NT2/D1 (cell line): ENCODE measurements around the gene TTLL1.
A peak's percentile ranks its signal among the peaks of the same experiment; 100 is the strongest.

Experiments used
- DNase-seq: peaks from one replicate; pipeline ENCODE4 v3.0.0-alpha.2; 2011; ENCODE audit warnings: low read depth, low spot score
- H3K27me3 ChIP-seq: 2 replicates; pipeline ENCODE4 v1.6.0; 2011; ENCODE audit warnings: mild to moderate bottlenecking; ENCODE audit not compliant: insufficient read length, insufficient read depth
- H3K36me3 ChIP-seq: 2 replicates; pipeline ENCODE4 v1.6.1; 2011; ENCODE audit warnings: mild to moderate bottlenecking, low read length, mixed read lengths; ENCODE audit not compliant: insufficient read depth, insufficient read length
- H3K4me1 ChIP-seq: 2 replicates; pipeline ENCODE4 v1.5.1; 2011; ENCODE audit not compliant: insufficient read depth, insufficient read length
- H3K4me3 ChIP-seq: 2 replicates; pipeline ENCODE4 v1.5.1; 2011; ENCODE audit warnings: low read depth; ENCODE audit not compliant: insufficient read length
- H3K9ac ChIP-seq: 2 replicates; pipeline ENCODE4 v1.6.0; 2011; ENCODE audit warnings: low read depth; ENCODE audit not compliant: insufficient read length
- H3K9me3 ChIP-seq: 2 replicates; pipeline ENCODE4 v1.5.1; 2011; ENCODE audit warnings: mild to moderate bottlenecking, low read length; ENCODE audit not compliant: insufficient read depth
- SUZ12 ChIP-seq: IDR thresholded peaks from 2 replicates; pipeline ENCODE4 v1.6.1; 2011; ENCODE audit not compliant: insufficient read length, insufficient read depth; ENCODE audit errors: extremely low read depth
- YY1 ChIP-seq: IDR thresholded peaks from 2 replicates; pipeline ENCODE4 v1.6.1; 2011; ENCODE audit not compliant: insufficient read length, insufficient read depth
- ZNF274 ChIP-seq: IDR thresholded peaks from 2 replicates; pipeline ENCODE4 v1.6.1; 2011; ENCODE audit warnings: mild to moderate bottlenecking, low read depth, low read length

The TTLL1 gene

GRCh38 chr22:43066134-43066533 is 23.1 kb downstream of the TTLL1 start:
- no peak for DNase-seq
- TF ChIP-seq SUZ12: no peak
- TF ChIP-seq ZNF274: no peak
- no peak for TF ChIP-seq YY1
- no peak overlapping the region for H3K4me3 ChIP-seq
- H3K36me3 ChIP-seq: peaks cover 7% of the 10 kb centered on the region
- H3K9me3 ChIP-seq: no peaks in the 10 kb centered on the region
- no peak overlapping the region for H3K9ac ChIP-seq
- no peaks in the 10 kb centered on the region for H3K4me1 ChIP-seq
- H3K27me3 ChIP-seq: no peaks in the 10 kb centered on the region

GRCh38 chr22:43060183-43060582 is 29.0 kb downstream of the TTLL1 start:
- Histone ChIP-seq H3K9me3 (no peaks in the 10 kb centered on the region), H3K27me3 (no peaks in the 10 kb centered on the region), H3K9ac (no peak overlapping the region), H3K4me1 (no peaks in the 10 kb centered on the region), H3K4me3 (no peak overlapping the region), H3K36me3 (peaks cover 4% of the 10 kb centered on the region)
- TF ChIP-seq SUZ12 (no peak), YY1 (no peak), ZNF274 (no peak)
- peak; percentile 36 for DNase-seq

- DNase-seq: no peak
- Histone ChIP-seq H3K4me3 (no peak overlapping the region), H3K4me1 (no peaks in the 10 kb centered on the region), H3K9ac (no peak overlapping the region), H3K9me3 (no peaks in the 10 kb centered on the region), H3K27me3 (no peaks in the 10 kb centered on the region), H3K36me3 (peaks cover 4% of the 10 kb centered on the region)
- no peak for TF ChIP-seq YY1
- TF ChIP-seq SUZ12: no peak
- no peak for TF ChIP-seq ZNF274
These were observed 31.6 kb downstream of the TTLL1 start for GRCh38 chr22:43057641-43058040.

GRCh38 chr22:43053176-43053575 is 36.0 kb downstream of the TTLL1 start:
- no peaks in the 10 kb centered on the region for H3K36me3 ChIP-seq
- no peaks in the 10 kb centered on the region for H3K27me3 ChIP-seq
- no peaks in the 10 kb centered on the region for H3K9me3 ChIP-seq
- H3K4me3 ChIP-seq: no peak overlapping the region
- H3K9ac ChIP-seq: no peak overlapping the region
- no peak for TF ChIP-seq YY1
- no peak for DNase-seq
- peaks cover 3% of the 10 kb centered on the region for H3K4me1 ChIP-seq

- H3K27me3 ChIP-seq: no peaks in the 10 kb centered on the region
- no peak overlapping the region for H3K4me3 ChIP-seq
- TF ChIP-seq ZNF274: no peak
- no peak for TF ChIP-seq YY1
- TF ChIP-seq SUZ12: no peak
- no peaks in the 10 kb centered on the region for H3K9me3 ChIP-seq
- H3K36me3 ChIP-seq: no peaks in the 10 kb centered on the region
- H3K9ac ChIP-seq: no peak overlapping the region
- peaks cover 3% of the 10 kb centered on the region for H3K4me1 ChIP-seq
- DNase-seq: no peak
These were observed 38.2 kb downstream of the TTLL1 start for GRCh38 chr22:43050995-43051394.

- Histone ChIP-seq H3K9ac (no peak overlapping the region), H3K4me1 (peaks cover 4% of the 10 kb centered on the region), H3K9me3 (no peaks in the 10 kb centered on the region), H3K27me3 (no peaks in the 10 kb centered on the region), H3K36me3 (no peaks in the 10 kb centered on the region), H3K4me3 (no peak overlapping the region)
- DNase-seq: no peak
- no peak for TF ChIP-seq SUZ12
- TF ChIP-seq YY1: no peak
- TF ChIP-seq ZNF274: no peak
These were observed 41.6 kb downstream of the TTLL1 start for GRCh38 chr22:43047605-43048004.

- DNase-seq: no peak
- TF ChIP-seq ZNF274: no peak
- H3K9me3 ChIP-seq: no peaks in the 10 kb centered on the region
- no peak overlapping the region for H3K4me3 ChIP-seq
- peaks cover 4% of the 10 kb centered on the region for H3K4me1 ChIP-seq
- no peaks in the 10 kb centered on the region for H3K36me3 ChIP-seq
- H3K9ac ChIP-seq: no peak overlapping the region
- H3K27me3 ChIP-seq: no peaks in the 10 kb centered on the region
These were observed 44.9 kb downstream of the TTLL1 start for GRCh38 chr22:43044290-43044712.
